Measurements from ENCODE around the gene ZNRF3.

ZNRF3 gene

GRCh38 chr22:29088809-29089208, 205.4 kb downstream of the ZNRF3 start:
- no CpG with 5 or more reads among the region's 3 CpGs for WGBS, 2 donors (ENCODE audit: extremely low coverage in 2 of 2, insufficient read length in 2 of 2, insufficient replicate concordance in 1 of 2)
- H3K36me3 ChIP-seq (replicated peaks in 1 of 2; ENCODE audit: control insufficient read depth in 2 of 2, insufficient read depth in 2 of 2, low read length in 2 of 2): peaks cover 0 to 3% of the 10 kb centered on the region in 2 donors
- no peak overlapping the region for H3K14ac ChIP-seq (ENCODE audit: low read length)
- no peaks in the 10 kb centered on the region for H3K4me1 ChIP-seq (ENCODE audit: control insufficient read depth in 2 of 2, insufficient read depth in 1 of 2, low read depth in 1 of 2, low read length in 2 of 2)
- H3K4me2 ChIP-seq (ENCODE audit: insufficient read depth, low read length, poor library complexity, severe bottlenecking): no peak overlapping the region
- no peak overlapping the region for H2AK5ac ChIP-seq (ENCODE audit: low read depth, low read length)
- no peak overlapping the region for H3K4me3 ChIP-seq (ENCODE audit: low read length in 2 of 2)
- H3K4ac ChIP-seq (ENCODE audit: low read length): no peak overlapping the region
- H3K9ac ChIP-seq (ENCODE audit: low read depth, low read length, poor library complexity): no peak overlapping the region
- H2BK120ac ChIP-seq (ENCODE audit: low read depth, low read length): no peak overlapping the region
- no peaks in the 10 kb centered on the region for H3K9me3 ChIP-seq (replicated peaks in 1 of 2; ENCODE audit: control insufficient read depth in 2 of 2, insufficient read depth in 1 of 2, low read depth in 1 of 2, low read length in 2 of 2)
- no peak overlapping the region for H4K8ac ChIP-seq (ENCODE audit: low read depth, low read length)
- H2AFZ ChIP-seq (ENCODE audit: low read length): no peak overlapping the region
- H3K79me1 ChIP-seq (ENCODE audit: low read depth, low read length): peaks cover 3% of the 10 kb centered on the region
- H2BK5ac ChIP-seq (ENCODE audit: low read length): no peak overlapping the region
- no peak for DNase-seq (ENCODE audit: low spot score)
- H3K18ac ChIP-seq (ENCODE audit: low read length): no peak overlapping the region
- no peak overlapping the region for H2BK15ac ChIP-seq (ENCODE audit: low read length)
- no peak overlapping the region for H4K91ac ChIP-seq (ENCODE audit: low read depth, low read length, poor library complexity)
- no peak overlapping the region for H3K23ac ChIP-seq (ENCODE audit: low read depth, low read length, poor library complexity)
- no peaks in the 10 kb centered on the region for H3K27me3 ChIP-seq (ENCODE audit: control insufficient read depth in 3 of 3, insufficient read depth in 3 of 3, low read depth in 1 of 3, low read length in 3 of 3)
- H3K27ac ChIP-seq (replicated peaks; ENCODE audit: low read length): no peak overlapping the region
- H2BK12ac ChIP-seq (ENCODE audit: low read length): no peak overlapping the region

GRCh38 chr22:29089507-29089906, 206.1 kb downstream of the ZNRF3 start:
- Histone ChIP-seq H3K27ac (replicated peaks; ENCODE audit: low read length) (no peak overlapping the region), H3K14ac (ENCODE audit: low read length) (no peak overlapping the region), H2BK120ac (ENCODE audit: low read depth, low read length) (no peak overlapping the region), H3K4me3 (ENCODE audit: low read length in 2 of 2) (no peak overlapping the region), H3K9me3 (replicated peaks in 1 of 2; ENCODE audit: control insufficient read depth in 2 of 2, insufficient read depth in 1 of 2, low read depth in 1 of 2, low read length in 2 of 2) (no peaks in the 10 kb centered on the region), H3K4me1 (ENCODE audit: control insufficient read depth in 2 of 2, insufficient read depth in 1 of 2, low read depth in 1 of 2, low read length in 2 of 2) (no peaks in the 10 kb centered on the region), H4K8ac (ENCODE audit: low read depth, low read length) (no peak overlapping the region), H2BK12ac (ENCODE audit: low read length) (no peak overlapping the region), H3K18ac (ENCODE audit: low read length) (no peak overlapping the region), H3K36me3 (replicated peaks in 1 of 2; ENCODE audit: control insufficient read depth in 2 of 2, insufficient read depth in 2 of 2, low read length in 2 of 2) (peaks cover 0 to 8% of the 10 kb centered on the region in 2 donors), H3K79me1 (ENCODE audit: low read depth, low read length) (peaks cover 3% of the 10 kb centered on the region), H3K27me3 (ENCODE audit: control insufficient read depth in 3 of 3, insufficient read depth in 3 of 3, low read depth in 1 of 3, low read length in 3 of 3) (no peaks in the 10 kb centered on the region), H2BK15ac (ENCODE audit: low read length) (no peak overlapping the region), H2AK5ac (ENCODE audit: low read depth, low read length) (no peak overlapping the region), H2AFZ (ENCODE audit: low read length) (no peak overlapping the region), H2BK5ac (ENCODE audit: low read length) (no peak overlapping the region), H3K4ac (ENCODE audit: low read length) (no peak overlapping the region), H3K9ac (ENCODE audit: low read depth, low read length, poor library complexity) (no peak overlapping the region), H3K23ac (ENCODE audit: low read depth, low read length, poor library complexity) (no peak overlapping the region), H3K4me2 (ENCODE audit: insufficient read depth, low read length, poor library complexity, severe bottlenecking) (no peak overlapping the region), H4K91ac (ENCODE audit: low read depth, low read length, poor library complexity) (no peak overlapping the region)
- no CpG with 5 or more reads among the region's 3 CpGs for WGBS, 2 donors (ENCODE audit: extremely low coverage in 2 of 2, insufficient read length in 2 of 2, insufficient replicate concordance in 1 of 2)
- no peak for DNase-seq (ENCODE audit: low spot score)

- whole genome bisulfite sequencing, 2 donors (ENCODE audit: extremely low coverage in 2 of 2, insufficient read length in 2 of 2, insufficient replicate concordance in 1 of 2): no CpG with 5 or more reads among the region's 3 CpGs
- Histone ChIP-seq H3K27me3 (ENCODE audit: control insufficient read depth in 3 of 3, insufficient read depth in 3 of 3, low read depth in 1 of 3, low read length in 3 of 3) (no peaks in the 10 kb centered on the region), H2BK12ac (ENCODE audit: low read length) (no peak overlapping the region), H2BK120ac (ENCODE audit: low read depth, low read length) (no peak overlapping the region), H2BK5ac (ENCODE audit: low read length) (no peak overlapping the region), H3K4me1 (ENCODE audit: control insufficient read depth in 2 of 2, insufficient read depth in 1 of 2, low read depth in 1 of 2, low read length in 2 of 2) (no peaks in the 10 kb centered on the region), H2AFZ (ENCODE audit: low read length) (no peak overlapping the region), H3K23ac (ENCODE audit: low read depth, low read length, poor library complexity) (no peak overlapping the region), H3K14ac (ENCODE audit: low read length) (no peak overlapping the region), H2BK15ac (ENCODE audit: low read length) (no peak overlapping the region), H2AK5ac (ENCODE audit: low read depth, low read length) (no peak overlapping the region), H3K27ac (replicated peaks; ENCODE audit: low read length) (no peak overlapping the region), H4K8ac (ENCODE audit: low read depth, low read length) (no peak overlapping the region), H3K9ac (ENCODE audit: low read depth, low read length, poor library complexity) (no peak overlapping the region), H3K79me1 (ENCODE audit: low read depth, low read length) (peaks cover 3% of the 10 kb centered on the region), H3K9me3 (replicated peaks in 1 of 2; ENCODE audit: control insufficient read depth in 2 of 2, insufficient read depth in 1 of 2, low read depth in 1 of 2, low read length in 2 of 2) (no peaks in the 10 kb centered on the region), H3K4ac (ENCODE audit: low read length) (no peak overlapping the region), H3K4me2 (ENCODE audit: insufficient read depth, low read length, poor library complexity, severe bottlenecking) (no peak overlapping the region), H3K4me3 (ENCODE audit: low read length in 2 of 2) (no peak overlapping the region), H3K36me3 (replicated peaks in 1 of 2; ENCODE audit: control insufficient read depth in 2 of 2, insufficient read depth in 2 of 2, low read length in 2 of 2) (peaks cover 0 to 12% of the 10 kb centered on the region in 2 donors), H4K91ac (ENCODE audit: low read depth, low read length, poor library complexity) (no peak overlapping the region), H3K18ac (ENCODE audit: low read length) (no peak overlapping the region)
- DNase-seq (ENCODE audit: low spot score): no peak
Observed at GRCh38 chr22:29090039-29090438, 206.7 kb downstream of the ZNRF3 start.

- H3K27ac ChIP-seq (replicated peaks; ENCODE audit: low read length): no peak overlapping the region
- no peak overlapping the region for H3K4ac ChIP-seq (ENCODE audit: low read length)
- no peak overlapping the region for H4K8ac ChIP-seq (ENCODE audit: low read depth, low read length)
- peaks cover 0 to 22% of the 10 kb centered on the region in 2 donors for H3K36me3 ChIP-seq (replicated peaks in 1 of 2; ENCODE audit: control insufficient read depth in 2 of 2, insufficient read depth in 2 of 2, low read length in 2 of 2)
- H3K4me3 ChIP-seq (ENCODE audit: low read length in 2 of 2): no peak overlapping the region
- H3K79me1 ChIP-seq (ENCODE audit: low read depth, low read length): peaks cover 3% of the 10 kb centered on the region
- H2BK12ac ChIP-seq (ENCODE audit: low read length): no peak overlapping the region
- H3K9ac ChIP-seq (ENCODE audit: low read depth, low read length, poor library complexity): no peak overlapping the region
- H2BK15ac ChIP-seq (ENCODE audit: low read length): no peak overlapping the region
- H4K91ac ChIP-seq (ENCODE audit: low read depth, low read length, poor library complexity): no peak overlapping the region
- H2BK120ac ChIP-seq (ENCODE audit: low read depth, low read length): no peak overlapping the region
- H3K4me2 ChIP-seq (ENCODE audit: insufficient read depth, low read length, poor library complexity, severe bottlenecking): no peak overlapping the region
- H3K23ac ChIP-seq (ENCODE audit: low read depth, low read length, poor library complexity): no peak overlapping the region
- no peaks in the 10 kb centered on the region for H3K27me3 ChIP-seq (ENCODE audit: control insufficient read depth in 3 of 3, insufficient read depth in 3 of 3, low read depth in 1 of 3, low read length in 3 of 3)
- no peak overlapping the region for H3K14ac ChIP-seq (ENCODE audit: low read length)
- no CpG with 5 or more reads among the region's 4 CpGs for WGBS, 2 donors (ENCODE audit: extremely low coverage in 2 of 2, insufficient read length in 2 of 2, insufficient replicate concordance in 1 of 2)
- H3K9me3 ChIP-seq (replicated peaks in 1 of 2; ENCODE audit: control insufficient read depth in 2 of 2, insufficient read depth in 1 of 2, low read depth in 1 of 2, low read length in 2 of 2): no peaks in the 10 kb centered on the region
- H2BK5ac ChIP-seq (ENCODE audit: low read length): no peak overlapping the region
- no peak overlapping the region for H2AK5ac ChIP-seq (ENCODE audit: low read depth, low read length)
- DNase-seq (ENCODE audit: low spot score): no peak
- H2AFZ ChIP-seq (ENCODE audit: low read length): no peak overlapping the region
- H3K4me1 ChIP-seq (ENCODE audit: control insufficient read depth in 2 of 2, insufficient read depth in 1 of 2, low read depth in 1 of 2, low read length in 2 of 2): peaks cover 5 to 11% of the 10 kb centered on the region in 2 donors
- H3K18ac ChIP-seq (ENCODE audit: low read length): no peak overlapping the region
Observed at GRCh38 chr22:29092243-29092642, 208.9 kb downstream of the ZNRF3 start.
